ENCODE data around the gene KCNJ6.

GRCh38 chr21:37819372-37819771 is 96.9 kb downstream of the KCNJ6 start:
- no peak for TF ChIP-seq TAF1 (IDR thresholded peaks at IDR 0.05; ENCODE audit: low read depth, low read length)
- no peak for TF ChIP-seq POLR2A (IDR thresholded peaks at IDR 0.05; ENCODE audit: low read depth, low read length)
- TF ChIP-seq POLR2AphosphoS5 (IDR thresholded peaks at IDR 0.05; ENCODE audit: low read depth, low read length) = no peak
- TF ChIP-seq SPI1 (IDR thresholded peaks at IDR 0.05; ENCODE audit: low read depth, low read length) = no peak
- TF ChIP-seq PAX5 (IDR thresholded peaks at IDR 0.05; ENCODE audit: insufficient read depth, low read length, severe bottlenecking) = no peak

Measured in GM12891 (cell line).